HG03558 (cell line): ENCODE data around the gene ATR.
"Not testable (repeated sequence)": the region's sequence is repeated elsewhere in the genome, so short reads cannot be mapped to it uniquely, and the experiment has no call there.

Experiments used
- ATAC-seq: cut with Tn5 transposase; IDR thresholded peaks from one replicate; pipeline ENCODE4 v1.9.1; 2021; ENCODE audit warnings: moderate number of reproducible peaks; ENCODE audit not compliant: unreplicated experiment; ENCODE audit errors: extremely low read depth

The ATR gene

GRCh38 chr3:142459929-142460328 lies 118.6 kb downstream of the ATR start:
- ATAC-seq, result no peak

- ATAC-seq, result no peak
Observed at GRCh38 chr3:142459096-142459495, 119.4 kb downstream of the ATR start.

GRCh38 chr3:142450881-142451280 lies 127.7 kb downstream of the ATR start:
- no peak for ATAC-seq

- ATAC-seq, result no peak
Observed at GRCh38 chr3:142450189-142450588, 128.3 kb downstream of the ATR start.

- peak; percentile 65 for ATAC-seq
Observed at GRCh38 chr3:142447852-142448823, 130.4 kb downstream of the ATR start, which contains the start of gene XRN1. TSS of gene XRN1 (minus strand) at chr3:142448037. CDS start at chr3:142447944, 93 bp downstream.

GRCh38 chr3:142447301-142447851 lies 131.2 kb downstream of the ATR start:
- ATAC-seq, result no peak

- peak; percentile 66 for ATAC-seq
Observed at GRCh38 chr3:142445816-142446254, 132.7 kb downstream of the ATR start.

- no peak for ATAC-seq
Observed at GRCh38 chr3:142444343-142444742, 134.2 kb downstream of the ATR start.

GRCh38 chr3:142443060-142443459 lies 135.5 kb downstream of the ATR start:
- not testable (repeated sequence) for ATAC-seq

GRCh38 chr3:142439499-142440220 lies 138.9 kb downstream of the ATR start:
- not testable (repeated sequence) for ATAC-seq

- ATAC-seq, result not testable (repeated sequence)
Observed at GRCh38 chr3:142438096-142438495, 140.4 kb downstream of the ATR start.

- no peak for ATAC-seq
Observed at GRCh38 chr3:142436951-142437585, 141.5 kb downstream of the ATR start.

GRCh38 chr3:142434503-142434902 lies 144.0 kb downstream of the ATR start:
- no peak for ATAC-seq

GRCh38 chr3:142433110-142433509 lies 145.4 kb downstream of the ATR start:
- no peak for ATAC-seq

- no peak for ATAC-seq
Observed at GRCh38 chr3:142429582-142429981, 149.0 kb downstream of the ATR start.

GRCh38 chr3:142424754-142425153 lies 153.8 kb downstream of the ATR start:
- no peak for ATAC-seq

- ATAC-seq, result no peak
Observed at GRCh38 chr3:142418926-142419592, 159.5 kb downstream of the ATR start.

GRCh38 chr3:142417302-142417701 lies 161.2 kb downstream of the ATR start:
- ATAC-seq, result no peak

GRCh38 chr3:142400537-142400936 lies 178.0 kb downstream of the ATR start:
- not testable (repeated sequence) for ATAC-seq
